GM21381 (cell line): ENCODE results near the gene CTDSP1.

Experiments used
- ATAC-seq: cut with Tn5 transposase; IDR thresholded peaks from one replicate; pipeline ENCODE4 v1.9.1; 2021; ENCODE audit warnings: mild to moderate bottlenecking, moderate library complexity; ENCODE audit not compliant: unreplicated experiment

CTDSP1 gene

GRCh38 chr2:218422403-218423086 is 22.9 kb downstream of the CTDSP1 start:
- no peak for ATAC-seq

GRCh38 chr2:218423584-218423983 is 23.9 kb downstream of the CTDSP1 start:
- ATAC-seq, result no peak

- no peak for ATAC-seq
These were observed 25.9 kb downstream of the CTDSP1 start for GRCh38 chr2:218425531-218425930.

GRCh38 chr2:218427741-218428140 is 28.1 kb downstream of the CTDSP1 start:
- ATAC-seq, result no peak

- no peak for ATAC-seq
These were observed 29.3 kb downstream of the CTDSP1 start for GRCh38 chr2:218428846-218429558.

GRCh38 chr2:218429911-218430692 is 30.4 kb downstream of the CTDSP1 start:
- no peak for ATAC-seq

GRCh38 chr2:218430721-218431120 is 31.1 kb downstream of the CTDSP1 start:
- ATAC-seq, result no peak

- no peak for ATAC-seq
These were observed 32.2 kb downstream of the CTDSP1 start for GRCh38 chr2:218431878-218432277.

- no peak for ATAC-seq
These were observed 33.2 kb downstream of the CTDSP1 start for GRCh38 chr2:218432676-218433365.

- no peak for ATAC-seq
These were observed 34.8 kb downstream of the CTDSP1 start for GRCh38 chr2:218434456-218434855.

GRCh38 chr2:218435003-218435982 is 35.6 kb downstream of the CTDSP1 start:
- ATAC-seq, result no peak

GRCh38 chr2:218436992-218437391 is 37.3 kb downstream of the CTDSP1 start:
- ATAC-seq, result no peak

- ATAC-seq, result no peak
These were observed 38.3 kb downstream of the CTDSP1 start for GRCh38 chr2:218437969-218438368.

- ATAC-seq, result no peak
These were observed 38.9 kb downstream of the CTDSP1 start for GRCh38 chr2:218438596-218438995.

- ATAC-seq, result no peak
These were observed 45.2 kb downstream of the CTDSP1 start for GRCh38 chr2:218444692-218445357.

- no peak for ATAC-seq
These were observed 45.9 kb downstream of the CTDSP1 start for GRCh38 chr2:218445602-218446001.

GRCh38 chr2:218446547-218446946 is 46.9 kb downstream of the CTDSP1 start:
- ATAC-seq, result no peak

- ATAC-seq, result no peak
These were observed 47.4 kb downstream of the CTDSP1 start for GRCh38 chr2:218447072-218447471.

GRCh38 chr2:218448934-218449333 is 49.3 kb downstream of the CTDSP1 start:
- ATAC-seq, result no peak
